ENCODE results near the gene SSR4. TPM values are rescaled to one million over a fixed set of nuclear protein-coding genes. Genes with fewer than 3 reads are reported as not detected.

The SSR4 gene
- total RNA-seq, 4 donors from 2014 or later = 100 to 115 (median 109) TPM

DNA sequence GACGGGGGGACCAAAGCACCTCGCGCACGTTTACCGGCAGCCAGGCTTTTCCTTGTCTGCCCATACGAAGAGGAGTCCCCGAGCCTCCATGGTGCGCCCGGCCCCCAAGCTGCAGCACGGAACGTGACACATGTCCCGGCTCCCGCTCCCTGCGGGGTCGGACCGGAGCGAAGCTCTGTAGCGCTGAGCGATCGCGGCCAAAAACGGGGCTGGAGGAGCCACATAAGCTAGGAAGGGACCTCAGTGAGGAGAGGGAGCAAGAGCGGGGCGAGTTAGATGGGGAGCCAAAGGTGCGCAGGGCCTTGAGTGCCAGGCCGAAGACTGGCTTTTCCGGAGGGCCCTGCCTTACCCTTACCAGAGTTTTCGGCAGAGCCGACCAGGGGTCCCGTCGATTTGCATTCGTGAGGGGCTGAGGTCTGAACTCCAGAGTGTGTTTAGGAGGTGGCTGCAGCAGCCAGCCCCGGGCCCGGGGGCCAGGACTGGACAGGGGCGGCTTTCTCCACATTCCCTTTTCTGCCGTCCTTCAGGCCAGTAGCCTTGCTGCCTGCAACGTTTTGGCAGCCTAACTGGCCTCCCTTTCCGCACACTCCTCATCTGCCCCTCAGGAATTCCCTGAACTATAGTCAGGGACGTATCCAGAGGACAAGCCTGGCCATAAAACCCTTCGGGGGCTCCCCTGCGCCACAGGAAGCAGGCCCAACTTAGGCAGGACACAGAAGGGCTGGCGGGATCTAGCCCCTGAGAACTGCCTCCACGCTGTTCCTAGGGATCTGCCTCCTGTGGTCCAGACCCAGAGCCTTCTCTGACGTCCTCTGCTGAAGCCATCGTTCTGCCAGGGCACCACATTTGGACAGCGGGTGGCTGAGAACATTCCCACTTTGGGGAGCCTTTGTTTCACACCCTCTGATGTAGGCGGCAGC lies 689 bp downstream of the SSR4 start:
- no peak for DNase-seq (ENCODE audit: extremely low spot score)
- intact Hi-C loops (cut with DNase I) = no loop called here
- 45% methylated on average over 34 of the region's 47 CpGs for WGBS
- TF ChIP-seq CTCF (IDR thresholded peaks at IDR 0.05) = no peak
- TF ChIP-seq POLR2AphosphoS5 (IDR thresholded peaks at IDR 0.05) = no peak
- no peak for TF ChIP-seq EP300 (IDR thresholded peaks at IDR 0.05)
- TF ChIP-seq POLR2A (IDR thresholded peaks at IDR 0.05; ENCODE audit: low read depth) = no peak
- H3K9me3 ChIP-seq = peaks cover 0 to 26% (median 0%) of the 10 kb centered on the region in 4 donors
- H3K4me3 ChIP-seq = peak overlapping the region; percentile 65 to 81 (median 70)
- peaks cover 0 to 34% (median 25%) of the 10 kb centered on the region in 4 donors for H3K36me3 ChIP-seq
- peak overlapping the region; percentile 92 to 96 (median 94) for H3K27ac ChIP-seq (replicated peaks in 1 of 4)
- peaks cover 17 to 62% (median 51%) of the 10 kb centered on the region in 4 donors for H3K4me1 ChIP-seq
- no peaks in the 10 kb centered on the region for H3K27me3 ChIP-seq

DNA sequence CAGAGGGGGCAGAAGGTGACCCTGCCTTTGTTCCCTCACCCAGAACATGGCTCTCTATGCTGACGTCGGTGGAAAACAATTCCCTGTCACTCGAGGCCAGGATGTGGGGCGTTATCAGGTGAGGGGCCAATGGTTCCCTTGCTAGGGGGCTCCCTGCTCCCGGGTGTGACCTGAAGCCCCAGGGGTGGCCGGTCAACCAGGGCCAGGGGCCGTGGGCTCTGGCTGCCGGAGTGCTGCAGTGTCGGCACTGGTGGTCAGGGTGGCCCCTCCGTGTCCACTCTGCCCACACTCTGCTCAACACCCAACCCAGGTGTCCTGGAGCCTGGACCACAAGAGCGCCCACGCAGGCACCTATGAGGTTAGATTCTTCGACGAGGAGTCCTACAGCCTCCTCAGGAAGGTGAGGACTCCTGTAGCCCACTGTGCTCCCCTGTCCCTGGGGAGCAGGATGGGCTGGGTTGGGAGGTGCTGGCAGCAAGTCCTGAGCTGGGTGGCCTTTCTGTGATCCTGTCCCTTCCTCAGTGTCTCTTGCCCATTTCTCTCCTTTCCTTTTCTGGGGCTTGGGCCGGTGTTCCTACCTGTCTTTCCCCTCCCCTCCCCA lies 3.0 kb downstream of the SSR4 start:
- TF ChIP-seq POLR2A (IDR thresholded peaks at IDR 0.05; ENCODE audit: low read depth) = no peak
- no peak for TF ChIP-seq POLR2AphosphoS5 (IDR thresholded peaks at IDR 0.05)
- TF ChIP-seq CTCF (IDR thresholded peaks at IDR 0.05) = no peak
- no peak for TF ChIP-seq EP300 (IDR thresholded peaks at IDR 0.05)
- H3K4me3 ChIP-seq = no peak overlapping the region
- H3K36me3 ChIP-seq = peaks cover 0 to 29% (median 23%) of the 10 kb centered on the region in 4 donors
- no peak overlapping the region for H3K27ac ChIP-seq (replicated peaks in 1 of 4)
- DNase-seq (ENCODE audit: extremely low spot score) = no peak
- H3K4me1 ChIP-seq = peaks cover 15 to 38% (median 34%) of the 10 kb centered on the region in 4 donors
- intact Hi-C loops (cut with DNase I) = no loop called here
- WGBS = 95% methylated on average over 9 of the region's 15 CpGs
- peaks cover 0 to 26% (median 0%) of the 10 kb centered on the region in 4 donors for H3K9me3 ChIP-seq
- H3K27me3 ChIP-seq = no peaks in the 10 kb centered on the region

DNA sequence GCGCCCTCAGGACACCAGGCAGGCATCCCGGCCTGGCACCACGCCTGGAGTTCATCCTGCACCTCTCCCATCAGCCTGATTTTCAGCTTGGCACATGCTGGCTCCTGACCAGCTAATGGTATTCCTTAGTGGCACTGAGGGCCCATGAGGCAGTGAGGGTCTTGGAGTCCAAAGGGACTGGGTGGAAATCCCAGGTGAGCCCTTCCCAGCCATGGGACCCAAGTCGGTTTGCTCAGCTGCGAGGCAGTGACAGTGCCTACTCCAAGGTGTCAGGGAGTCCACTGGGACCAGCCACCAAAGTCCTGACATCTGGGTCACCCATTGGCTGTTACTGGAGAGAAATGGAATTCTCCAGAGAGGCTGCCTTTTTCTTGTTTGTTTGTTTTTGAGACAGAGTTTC lies 4.9 kb downstream of the SSR4 start:
- peaks cover 0 to 18% (median 0%) of the 10 kb centered on the region in 4 donors for H3K9me3 ChIP-seq
- intact Hi-C loops (cut with DNase I) = no loop called here
- peaks cover 0 to 36% (median 29%) of the 10 kb centered on the region in 4 donors for H3K36me3 ChIP-seq

GRCh38 chrX:153800177-153800722 lies 5.8 kb downstream of the SSR4 start:
- Histone ChIP-seq H3K36me3 (peaks cover 0 to 40% (median 32%) of the 10 kb centered on the region in 4 donors), H3K4me3 (no peak overlapping the region), H3K4me1 (peaks cover 6 to 24% (median 21%) of the 10 kb centered on the region in 4 donors), H3K9me3 (peaks cover 0 to 9% (median 0%) of the 10 kb centered on the region in 4 donors), H3K27me3 (no peaks in the 10 kb centered on the region), H3K27ac (replicated peaks in 1 of 4) (no peak overlapping the region)
- intact Hi-C loops (cut with DNase I) = no loop called here
- WGBS = 61% methylated on average over 14 of the region's 16 CpGs
- no peak for TF ChIP-seq EP300 (IDR thresholded peaks at IDR 0.05)
- TF ChIP-seq CTCF (IDR thresholded peaks at IDR 0.05) = no peak
- no peak for TF ChIP-seq POLR2A (IDR thresholded peaks at IDR 0.05; ENCODE audit: low read depth)
- TF ChIP-seq POLR2AphosphoS5 (IDR thresholded peaks at IDR 0.05) = no peak
- DNase-seq (ENCODE audit: extremely low spot score) = no peak

More for the DNA sequence above, 4.9 kb downstream of the SSR4 start:
- 92% methylated on average over 2 of the region's 5 CpGs for WGBS
- DNase-seq (ENCODE audit: extremely low spot score) = no peak
- TF ChIP-seq POLR2A (IDR thresholded peaks at IDR 0.05; ENCODE audit: low read depth) (no peak), EP300 (IDR thresholded peaks at IDR 0.05) (no peak), POLR2AphosphoS5 (IDR thresholded peaks at IDR 0.05) (no peak), CTCF (IDR thresholded peaks at IDR 0.05) (no peak)
- no peak overlapping the region for H3K4me3 ChIP-seq
- H3K4me1 ChIP-seq = peaks cover 6 to 28% (median 24%) of the 10 kb centered on the region in 4 donors
- no peaks in the 10 kb centered on the region for H3K27me3 ChIP-seq
- H3K27ac ChIP-seq (replicated peaks in 1 of 4) = no peak overlapping the region
